H9 (cell line): ENCODE measurements around the gene KANK4. TPM values are rescaled to one million over a fixed set of nuclear protein-coding genes. Genes with fewer than 3 reads are reported as not detected.

Experiments
- DNase-seq: peaks from one replicate; pipeline ENCODE4 v3.0.0-alpha.2; 2017
- H2AFZ ChIP-seq: one replicate; pipeline ENCODE4 v1.6.1; 2013; ENCODE audit warnings: mild to moderate bottlenecking, low read length, control low read depth, moderate library complexity
- H2AK5ac ChIP-seq: 2 replicates; pipeline ENCODE4 v1.6.1; 2013; ENCODE audit warnings: low read length, control low read depth, mixed read lengths; ENCODE audit not compliant: insufficient read length
- H2BK120ac ChIP-seq: one replicate; pipeline ENCODE4 v1.6.1; 2013; ENCODE audit warnings: low read depth, mild to moderate bottlenecking, low read length, control low read depth, inconsistent platforms; ENCODE audit not compliant: poor library complexity, severe bottlenecking
- H2BK12ac ChIP-seq: 2 replicates; pipeline ENCODE4 v1.6.1; 2013; ENCODE audit warnings: low read length, control low read depth, mixed read lengths, low read depth; ENCODE audit not compliant: insufficient read length
- H2BK15ac ChIP-seq: 2 replicates; pipeline ENCODE4 v1.6.1; 2013; ENCODE audit warnings: low read depth, low read length, control low read depth
- H2BK20ac ChIP-seq: one replicate; pipeline ENCODE4 v1.6.1; 2013; ENCODE audit warnings: low read depth, mild to moderate bottlenecking, low read length, control low read depth, inconsistent platforms; ENCODE audit not compliant: poor library complexity, severe bottlenecking
- H2BK5ac ChIP-seq: 2 replicates; pipeline ENCODE4 v1.6.1; 2013; ENCODE audit warnings: low read length, control low read depth, mixed read lengths; ENCODE audit not compliant: insufficient read length
- H3K14ac ChIP-seq: 2 replicates; pipeline ENCODE4 v1.6.1; 2013; ENCODE audit warnings: low read length, control low read depth; ENCODE audit not compliant: insufficient read depth
- H3K18ac ChIP-seq: 2 replicates; pipeline ENCODE4 v1.6.1; 2013; ENCODE audit warnings: low read depth, mild to moderate bottlenecking, mixed read lengths, low read length, control low read depth; ENCODE audit not compliant: insufficient read length
- H3K23ac ChIP-seq: 2 replicates; pipeline ENCODE4 v1.6.1; 2013; ENCODE audit warnings: low read length, control low read depth, mixed read lengths, low read depth; ENCODE audit not compliant: insufficient read length
- H3K23me2 ChIP-seq: 2 replicates; pipeline ENCODE4 v1.6.1; 2013; ENCODE audit warnings: low read depth, mild to moderate bottlenecking, mixed read lengths, low read length, control low read depth; ENCODE audit not compliant: insufficient read length, poor library complexity, severe bottlenecking
- H3K27ac ChIP-seq: 2 replicates; pipeline ENCODE4 v1.5.1; 2013; ENCODE audit warnings: low read length, control low read depth, mixed read lengths, low read depth; ENCODE audit not compliant: insufficient read length
- H3K27me3 ChIP-seq: 2 replicates; pipeline ENCODE4 v1.6.1; 2013; ENCODE audit warnings: low read length, control low read depth, inconsistent platforms; ENCODE audit not compliant: insufficient read depth
- H3K4ac ChIP-seq: 2 replicates; pipeline ENCODE4 v1.6.1; 2013; ENCODE audit warnings: low read depth, mild to moderate bottlenecking, control low read depth, inconsistent platforms, low read length, moderate library complexity
- H3K4me1 ChIP-seq: 2 replicates; pipeline ENCODE4 v1.6.1; 2013; ENCODE audit warnings: low read length, control low read depth, inconsistent platforms; ENCODE audit not compliant: insufficient read depth
- H3K4me2 ChIP-seq: 2 replicates; pipeline ENCODE4 v1.6.1; 2013; ENCODE audit warnings: low read length, control low read depth, mixed read lengths; ENCODE audit not compliant: insufficient read length, insufficient read depth
- H3K56ac ChIP-seq: 2 replicates; pipeline ENCODE4 v1.6.1; 2013; ENCODE audit warnings: low read depth, mild to moderate bottlenecking, mixed read lengths, low read length, control low read depth; ENCODE audit not compliant: insufficient read length
- H3K79me1 ChIP-seq: 2 replicates; pipeline ENCODE4 v1.6.1; 2013; ENCODE audit warnings: low read depth, mild to moderate bottlenecking, moderate library complexity, low read length, control low read depth, inconsistent platforms; ENCODE audit not compliant: insufficient read depth, poor library complexity, severe bottlenecking
- H3K79me2 ChIP-seq: 2 replicates; pipeline ENCODE4 v1.6.1; 2013; ENCODE audit warnings: low read length, control low read depth, inconsistent platforms; ENCODE audit not compliant: insufficient read depth
- H3K9ac ChIP-seq: 2 replicates; pipeline ENCODE4 v1.6.1; 2013; ENCODE audit warnings: low read length, control low read depth, mixed read lengths; ENCODE audit not compliant: insufficient read length; ENCODE audit errors: extremely low read depth
- H3K9me3 ChIP-seq: one replicate; pipeline ENCODE4 v1.6.1; 2013; ENCODE audit warnings: low read depth, low read length, inconsistent platforms; ENCODE audit not compliant: control insufficient read depth
- H3T11ph ChIP-seq: one replicate; pipeline ENCODE4 v1.6.1; 2013; ENCODE audit warnings: mild to moderate bottlenecking, low read length, control low read depth, inconsistent platforms
- H4K20me1 ChIP-seq: one replicate; pipeline ENCODE4 v1.6.1; 2013; ENCODE audit not compliant: control insufficient read depth, insufficient read length, insufficient read depth
- H4K5ac ChIP-seq: 2 replicates; pipeline ENCODE4 v1.6.1; 2013; ENCODE audit warnings: low read depth, mild to moderate bottlenecking, mixed read lengths, low read length, control low read depth; ENCODE audit not compliant: insufficient read length
- H4K8ac ChIP-seq: replicated peaks from 2 replicates; pipeline ENCODE4 v1.6.1; 2013; ENCODE audit warnings: low read length, control low read depth, mixed read lengths, low read depth; ENCODE audit not compliant: insufficient read length
- H4K91ac ChIP-seq: 2 replicates; pipeline ENCODE4 v1.6.1; 2013; ENCODE audit warnings: low read depth, mild to moderate bottlenecking, moderate library complexity, mixed read lengths, low read length, control low read depth; ENCODE audit not compliant: insufficient read length
- H3K27ac Mint-ChIP-seq, 3 experiments: 2 replicates in 2 of 3; 3 replicates in 1 of 3; pipeline ENCODE4 v1.8.0; 2020 to 2021; ENCODE audit warnings: mixed read lengths in 3 of 3, mild to moderate bottlenecking in 1 of 3, moderate library complexity in 1 of 3
- H3K27me3 Mint-ChIP-seq: 2 replicates; pipeline ENCODE4 v1.8.0; 2021; ENCODE audit warnings: low read depth, mild to moderate bottlenecking, moderate library complexity, mixed read lengths
- H3K36me3 Mint-ChIP-seq, 3 experiments: 2 replicates in 2 of 3; 3 replicates in 1 of 3; pipeline ENCODE4 v1.8.0; 2020 to 2021; ENCODE audit warnings: low read depth in 3 of 3, mixed read lengths in 3 of 3; ENCODE audit not compliant: insufficient read depth in 1 of 3
- H3K4me1 Mint-ChIP-seq, 2 experiments: 2 replicates each; pipeline ENCODE4 v1.8.0; 2020; ENCODE audit warnings: mixed read lengths in 2 of 2
- H3K4me3 Mint-ChIP-seq, 2 experiments: 2 replicates in 1 of 2; 3 replicates in 1 of 2; pipeline ENCODE4 v1.8.0; 2020 to 2021; ENCODE audit warnings: mild to moderate bottlenecking in 2 of 2, mixed read lengths in 2 of 2, moderate library complexity in 1 of 2
- H3K9me3 Mint-ChIP-seq, 2 experiments: 2 replicates in 1 of 2; 3 replicates in 1 of 2; pipeline ENCODE4 v1.8.0; 2020; ENCODE audit warnings: mild to moderate bottlenecking in 2 of 2, mixed read lengths in 2 of 2, moderate library complexity in 1 of 2
- CTCF ChIP-seq: fragments of 200-600 bp; sonication (generic); conservative IDR thresholded peaks from 3 replicates; pipeline ENCODE4 v1.8.0; 2021; ENCODE audit warnings: antibody characterized with exemption, mild to moderate bottlenecking
- WGBS: extraction: QIAGEN DNeasy Blood & Tissue Kit; methylation state at CpG from one replicate; pipeline ENCODE4 v1.1.7; 2013; ENCODE audit warnings: missing lambda C conversion rate, low lambda C conversion rate, mixed read lengths; ENCODE audit not compliant: insufficient read length; ENCODE audit errors: extremely low coverage; 5-methylcytosine and 5-hydroxymethylcytosine counted together
- total RNA-seq: library from RNA; stranded (reverse); gene quantifications from 2 replicates; pipeline ENCODE4 v1.2.1, GENCODE V29; 2021

Gene KANK4
- total RNA-seq, 1 experiment from 2014 or later, result 0.15 TPM

DNA sequence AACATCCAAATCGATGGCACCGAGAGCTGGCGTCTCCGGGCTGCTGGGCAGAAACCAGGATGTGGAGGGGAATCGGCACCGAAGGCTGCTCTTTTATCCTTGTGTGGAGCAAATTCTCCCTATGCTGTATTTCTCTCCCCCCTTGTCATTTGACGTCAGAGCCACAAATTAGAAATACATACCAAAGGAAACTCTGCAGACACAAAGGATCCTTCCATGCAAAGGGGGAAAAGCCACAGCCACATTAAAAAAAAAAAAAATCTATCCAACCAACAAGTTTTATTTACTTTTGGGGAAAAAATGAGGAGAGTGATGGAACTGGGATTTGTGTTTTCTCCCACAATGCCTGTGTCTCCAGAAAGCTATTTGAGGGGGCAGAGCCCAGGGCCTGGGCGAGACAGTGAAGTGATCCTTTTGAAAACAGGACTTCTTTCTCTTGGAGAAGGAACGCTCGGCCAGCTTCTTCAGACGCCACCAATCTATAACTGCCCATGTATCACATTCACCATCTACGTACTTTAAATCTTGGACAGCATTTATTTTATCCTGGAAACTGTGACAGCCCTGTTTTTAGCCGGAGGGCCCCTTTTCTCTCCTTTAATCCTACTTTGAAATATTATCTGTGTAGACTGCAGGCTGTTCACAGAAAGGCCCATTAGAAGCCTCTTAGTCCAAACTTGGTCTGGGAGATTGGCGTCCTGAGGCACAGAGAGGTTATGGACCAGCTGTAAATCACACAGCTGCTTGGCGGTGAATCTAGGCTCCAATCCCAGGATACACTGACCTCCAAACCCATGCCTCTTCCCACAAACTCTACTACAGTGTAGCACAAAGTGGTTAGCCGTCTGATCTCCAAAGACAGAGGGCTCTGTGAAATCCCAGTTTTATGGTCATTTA, 4.5 kb downstream of the KANK4 start:
- no peaks in the 10 kb centered on the region for H3K79me1 ChIP-seq
- H3K27ac ChIP-seq, result no peak overlapping the region
- H3K27me3 Mint-ChIP-seq, result peaks cover 55% of the 10 kb centered on the region
- no peaks in the 10 kb centered on the region for H3K79me2 ChIP-seq
- peaks cover 27% of the 10 kb centered on the region for H3K27me3 ChIP-seq
- no peak overlapping the region for H3K4me3 Mint-ChIP-seq
- no peak overlapping the region for H3K18ac ChIP-seq
- no peak for TF ChIP-seq CTCF
- H2BK120ac ChIP-seq, result no peak overlapping the region
- H3K4me2 ChIP-seq, result no peak overlapping the region
- no CpG with 5 or more reads among the region's 16 CpGs for WGBS
- no peak for DNase-seq
- peaks cover 6% of the 10 kb centered on the region; the same call in 1 of the 2 replicates for H3K4me1 ChIP-seq
- H3K36me3 Mint-ChIP-seq, result no peaks in the 10 kb centered on the region
- H4K91ac ChIP-seq, result no peak overlapping the region
- H4K5ac ChIP-seq, result no peak overlapping the region
- H2BK15ac ChIP-seq, result no peak overlapping the region
- H2BK20ac ChIP-seq, result no peak overlapping the region
- H2AFZ ChIP-seq, result no peak overlapping the region
- peaks cover 0 to 2% of the 10 kb centered on the region in 2 experiments; a peak in 2 of 5 replicates for H3K9me3 Mint-ChIP-seq
- no peak overlapping the region for H3K9ac ChIP-seq
- H3K27ac Mint-ChIP-seq, result no peak overlapping the region
- no peak overlapping the region for H3K4ac ChIP-seq
- H2AK5ac ChIP-seq, result no peak overlapping the region
- H3K23ac ChIP-seq, result no peak overlapping the region
- H3T11ph ChIP-seq, result no peak overlapping the region
- H4K20me1 ChIP-seq, result no peaks in the 10 kb centered on the region
- no peak overlapping the region for H4K8ac ChIP-seq
- peaks cover 15% of the 10 kb centered on the region for H3K23me2 ChIP-seq
- no peak overlapping the region for H2BK5ac ChIP-seq
- H3K56ac ChIP-seq, result no peak overlapping the region
- H3K9me3 ChIP-seq, result no peaks in the 10 kb centered on the region
- H2BK12ac ChIP-seq, result no peak overlapping the region
- H3K14ac ChIP-seq, result no peak overlapping the region
- H3K4me1 Mint-ChIP-seq, result peaks cover 16 to 20% of the 10 kb centered on the region in 2 experiments
